MM.1S (cell line): ENCODE data around the gene PDZRN3.

Experiments
- DNase-seq: peaks from one replicate; pipeline ENCODE4 v3.0.0-alpha.2; 2015
- H2AFZ ChIP-seq: fragments of 300-600 bp; sonication (generic); 2 replicates; pipeline ENCODE4 v1.6.0; 2016; ENCODE audit warnings: antibody characterized with exemption, low read length
- H3F3A ChIP-seq: fragments of 300-600 bp; sonication (generic); 2 replicates; pipeline ENCODE4 v1.6.1; 2016; ENCODE audit warnings: mild to moderate bottlenecking, antibody characterized with exemption, low read length, moderate library complexity, mixed read lengths; ENCODE audit not compliant: insufficient read depth
- H3K27ac ChIP-seq: fragments of 300-600 bp; sonication (generic); 2 replicates; pipeline ENCODE4 v1.5.1; 2016; ENCODE audit warnings: mild to moderate bottlenecking, low read length
- H3K27me3 ChIP-seq: fragments of 300-600 bp; sonication (generic); replicated peaks from 2 replicates; pipeline ENCODE4 v1.6.0; 2016; ENCODE audit warnings: low read length; ENCODE audit not compliant: insufficient read depth
- H3K36me3 ChIP-seq: fragments of 300-600 bp; sonication (generic); replicated peaks from 2 replicates; pipeline ENCODE4 v1.6.1; 2016; ENCODE audit warnings: mild to moderate bottlenecking, low read length, mixed read lengths; ENCODE audit not compliant: insufficient read depth
- H3K4me1 ChIP-seq: fragments of 300-600 bp; sonication (generic); 2 replicates; pipeline ENCODE4 v1.6.1; 2016; ENCODE audit warnings: low read length, mixed read lengths
- H3K4me2 ChIP-seq: fragments of 300-600 bp; sonication (generic); 2 replicates; pipeline ENCODE4 v1.6.0; 2016; ENCODE audit warnings: low read depth, low read length
- H3K4me3 ChIP-seq: fragments of 300-600 bp; sonication (generic); 2 replicates; pipeline ENCODE4 v1.5.1; 2016; ENCODE audit warnings: low read length, mixed read lengths
- H3K79me2 ChIP-seq: fragments of 300-600 bp; sonication (generic); 2 replicates; pipeline ENCODE4 v1.6.1; 2016; ENCODE audit warnings: mixed run types, low read length, mixed read lengths
- H3K9ac ChIP-seq: fragments of 300-600 bp; sonication (generic); 2 replicates; pipeline ENCODE4 v1.6.1; 2016; ENCODE audit warnings: low read length, mixed read lengths
- H3K9me2 ChIP-seq: fragments of 300-600 bp; sonication (generic); replicated peaks from 2 replicates; pipeline ENCODE4 v1.6.1; 2016; ENCODE audit warnings: mild to moderate bottlenecking, low read length, mixed read lengths; ENCODE audit not compliant: insufficient read depth
- H3K9me3 ChIP-seq: fragments of 300-600 bp; sonication (generic); replicated peaks from 2 replicates; pipeline ENCODE4 v1.6.1; 2016; ENCODE audit warnings: mild to moderate bottlenecking, low read length, mixed read lengths; ENCODE audit not compliant: insufficient read depth
- H4K20me1 ChIP-seq: fragments of 300-600 bp; sonication (generic); 2 replicates; pipeline ENCODE4 v1.6.1; 2016; ENCODE audit warnings: mild to moderate bottlenecking, low read length, moderate library complexity, mixed read lengths; ENCODE audit not compliant: insufficient read depth
- CTCF ChIP-seq: fragments of 300-600 bp; sonication (generic); IDR thresholded peaks from 2 replicates; pipeline ENCODE4 v1.5.1; 2016; ENCODE audit warnings: antibody characterized with exemption, low read length, mixed read lengths
- EZH2 ChIP-seq: fragments of 300-600 bp; sonication (generic); optimal IDR thresholded peaks from 2 replicates; pipeline ENCODE3; 2017; ENCODE audit warnings: low read depth, mild to moderate bottlenecking, antibody characterized with exemption, low read length, mixed read lengths
- EZH2phosphoT487 ChIP-seq: fragments of 300-600 bp; sonication (generic); IDR thresholded peaks from 2 replicates; pipeline ENCODE4 v1.6.1; 2018; ENCODE audit warnings: antibody characterized with exemption, low read length

Gene PDZRN3

GRCh38 chr3:73433687-73434086, 191.1 kb downstream of the PDZRN3 start:
- H3K9ac ChIP-seq = no peak overlapping the region
- DNase-seq = no peak
- H2AFZ ChIP-seq = no peak overlapping the region
- no peaks in the 10 kb centered on the region for H3K9me2 ChIP-seq
- H3K79me2 ChIP-seq = no peaks in the 10 kb centered on the region
- no peak for TF ChIP-seq EZH2
- no peak for TF ChIP-seq EZH2phosphoT487
- no peak for TF ChIP-seq CTCF
- 0 out of 2 replicates have a peak, but pooled peaks cover 3% of the 10 kb centered on the region for H3K4me1 ChIP-seq
- H4K20me1 ChIP-seq = no peaks in the 10 kb centered on the region
- no peaks in the 10 kb centered on the region for H3K9me3 ChIP-seq
- no peaks in the 10 kb centered on the region for H3F3A ChIP-seq
- no peak overlapping the region for H3K27ac ChIP-seq
- H3K4me3 ChIP-seq = no peak overlapping the region
- H3K27me3 ChIP-seq = no peaks in the 10 kb centered on the region
- no peak overlapping the region for H3K4me2 ChIP-seq
- no peaks in the 10 kb centered on the region for H3K36me3 ChIP-seq

- Histone ChIP-seq H3K9me2 (no peaks in the 10 kb centered on the region), H3K4me1 (0 out of 2 replicates have a peak, but pooled peaks cover 3% of the 10 kb centered on the region), H4K20me1 (no peaks in the 10 kb centered on the region), H3K36me3 (no peaks in the 10 kb centered on the region), H3F3A (no peaks in the 10 kb centered on the region), H3K9me3 (no peaks in the 10 kb centered on the region), H3K27me3 (no peaks in the 10 kb centered on the region), H3K9ac (no peak overlapping the region), H3K4me3 (no peak overlapping the region), H3K4me2 (no peak overlapping the region), H2AFZ (no peak overlapping the region), H3K79me2 (no peaks in the 10 kb centered on the region), H3K27ac (no peak overlapping the region)
- DNase-seq = no peak
- TF ChIP-seq CTCF (no peak), EZH2 (no peak), EZH2phosphoT487 (no peak)
Observed at GRCh38 chr3:73433079-73433478, 191.7 kb downstream of the PDZRN3 start.

DNA sequence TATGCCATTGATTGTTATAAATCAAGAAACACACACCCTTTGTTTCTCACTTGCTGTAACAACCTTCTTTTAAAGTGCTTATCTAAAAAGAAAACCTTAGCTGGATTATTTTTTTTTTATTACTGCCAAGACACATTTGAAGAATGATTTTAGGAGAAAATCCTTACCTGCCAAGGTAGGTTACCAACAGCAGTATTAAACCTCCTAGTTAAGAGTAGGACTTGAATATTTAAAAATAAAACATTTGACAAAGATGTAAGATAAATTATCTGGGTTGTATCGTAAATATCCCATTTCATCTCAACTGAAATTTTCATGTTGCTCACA, 192.1 kb downstream of the PDZRN3 start:
- Histone ChIP-seq H3K9me3 (no peaks in the 10 kb centered on the region), H3K9ac (no peak overlapping the region), H4K20me1 (no peaks in the 10 kb centered on the region), H3K4me1 (0 out of 2 replicates have a peak, but pooled peaks cover 3% of the 10 kb centered on the region), H3K4me3 (no peak overlapping the region), H3F3A (no peaks in the 10 kb centered on the region), H3K79me2 (no peaks in the 10 kb centered on the region), H3K4me2 (no peak overlapping the region), H3K36me3 (no peaks in the 10 kb centered on the region), H3K27me3 (no peaks in the 10 kb centered on the region), H3K27ac (no peak overlapping the region), H2AFZ (no peak overlapping the region), H3K9me2 (no peaks in the 10 kb centered on the region)
- TF ChIP-seq EZH2phosphoT487 = no peak
- no peak for TF ChIP-seq CTCF
- TF ChIP-seq EZH2 = no peak
- DNase-seq = no peak
